HG02678 (cell line): ENCODE measurements around the gene VAMP8.
"Not testable (repeated sequence)": the region's sequence is repeated elsewhere in the genome, so short reads cannot be mapped to it uniquely, and the experiment has no call there.

Source experiments
- ATAC-seq: cut with Tn5 transposase; IDR thresholded peaks from one replicate; pipeline ENCODE4 v1.9.1; 2021; ENCODE audit warnings: mild to moderate bottlenecking, moderate library complexity; ENCODE audit not compliant: unreplicated experiment

VAMP8 gene

DNA sequence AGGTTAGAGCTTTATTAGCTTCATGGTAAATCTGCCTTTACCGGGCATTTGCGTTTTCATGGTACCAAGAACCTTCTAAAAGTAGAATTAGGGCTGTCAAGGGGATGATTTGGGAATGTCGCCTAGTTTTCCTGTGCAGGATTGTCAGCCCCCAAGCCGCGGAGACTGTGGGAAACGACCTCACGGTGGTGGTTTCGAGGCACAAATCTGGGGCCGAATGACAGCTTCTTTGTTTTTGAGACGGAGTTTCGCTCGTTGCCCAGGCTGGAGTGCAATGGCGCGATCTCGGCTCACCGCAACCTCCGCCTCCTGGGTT lies 38.0 kb downstream of the VAMP8 start:
- ATAC-seq: no peak

GRCh38 chr2:85617723-85618122 lies 40.3 kb downstream of the VAMP8 start:
- not testable (repeated sequence) for ATAC-seq

GRCh38 chr2:85619617-85620016 lies 42.2 kb downstream of the VAMP8 start:
- ATAC-seq: no peak

GRCh38 chr2:85621338-85621737 lies 44.0 kb downstream of the VAMP8 start:
- no peak for ATAC-seq

- no peak for ATAC-seq
These were observed 46.6 kb downstream of the VAMP8 start for GRCh38 chr2:85623991-85624390.

DNA sequence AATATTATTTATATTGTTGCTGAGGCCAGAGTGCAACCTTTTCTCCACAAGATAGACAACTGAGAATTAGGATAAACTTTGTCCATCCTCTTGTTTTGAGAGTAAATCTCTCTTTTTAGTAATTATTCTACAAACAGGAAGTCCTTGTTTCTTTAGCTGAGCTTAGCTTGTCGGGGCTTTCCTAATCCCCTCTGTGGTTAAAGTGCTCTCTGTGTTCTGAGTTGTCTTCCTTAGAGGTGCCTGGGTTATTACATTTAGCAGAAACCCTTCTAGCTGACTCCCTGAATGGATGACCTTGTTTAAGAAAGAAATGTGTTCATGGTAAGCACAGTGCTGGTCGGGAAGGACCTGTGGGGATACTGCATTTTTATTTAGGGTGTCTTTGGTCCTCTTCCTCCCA lies 51.3 kb downstream of the VAMP8 start:
- ATAC-seq: peak; percentile 62

DNA sequence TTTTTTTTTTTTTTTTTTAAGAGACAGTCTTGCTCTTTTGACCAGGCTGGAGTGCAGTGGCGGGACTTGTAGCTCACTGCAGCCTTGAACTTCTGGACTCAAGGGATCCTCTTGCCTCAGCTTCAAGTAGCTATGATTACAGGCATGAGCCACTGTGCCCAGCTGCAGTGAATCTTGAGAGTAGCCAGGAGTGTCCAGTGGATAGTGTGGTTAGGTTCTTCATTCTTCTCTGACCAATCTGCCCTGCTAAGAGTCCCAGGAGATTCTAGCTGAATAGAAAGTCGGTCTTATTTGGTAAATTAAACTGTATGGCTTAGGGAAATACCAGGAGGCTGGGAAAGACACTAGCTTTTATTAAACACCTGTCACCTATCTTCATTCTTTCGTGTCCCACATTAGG lies 53.9 kb downstream of the VAMP8 start:
- no peak for ATAC-seq
